CD4-positive, alpha-beta memory T cell (primary cell): ENCODE measurements around the gene PPP1R1B. TPM values are rescaled to one million over a fixed set of nuclear protein-coding genes. Genes with fewer than 3 reads are reported as not detected.

Source experiments
- CTCF ChIA-PET: fragments of 350-600 bp; sonication (Branson Sonifier 250); formaldehyde crosslinking; loops from one replicate; lab custom pipeline; 2021; ENCODE audit warnings: inconsistent platforms; ENCODE audit not compliant: partially characterized antibody; lab: Charles Lee
- POLR2A ChIA-PET: fragments of 350-600 bp; sonication (Branson Sonifier 250); formaldehyde crosslinking; loops from one replicate; lab custom pipeline; 2021; ENCODE audit not compliant: partially characterized antibody; lab: Charles Lee
- DNase-seq, 5 donors: peaks; one replicate each; pipeline versions ENCODE4 v3.0.0 to v3.0.0-alpha.2; 2020 to 2022; ENCODE audit warnings: mixed read lengths in 1 of 5
- H3K27ac ChIP-seq: one replicate; pipeline ENCODE4 v1.7.0; 2013; ENCODE audit warnings: low read depth, low read length
- H3K27me3 ChIP-seq: 2 replicates; pipeline ENCODE4 v1.7.0; 2013; ENCODE audit warnings: mild to moderate bottlenecking, low read length, moderate library complexity; ENCODE audit not compliant: insufficient read depth
- H3K36me3 ChIP-seq: 2 replicates; pipeline ENCODE4 v1.7.0; 2013; ENCODE audit warnings: mild to moderate bottlenecking, low read length, moderate library complexity; ENCODE audit not compliant: insufficient read depth
- H3K4me1 ChIP-seq: 2 replicates; pipeline ENCODE4 v1.7.0; 2013; ENCODE audit warnings: mild to moderate bottlenecking, low read length, moderate library complexity; ENCODE audit not compliant: insufficient read depth
- H3K4me3 ChIP-seq, 2 donors: one replicate each; pipeline ENCODE4 v1.7.0; 2013; ENCODE audit warnings: low read length in 2 of 2, mild to moderate bottlenecking in 1 of 2
- H3K9me3 ChIP-seq, 2 donors: one replicate each; pipeline ENCODE4 v1.7.0; 2013; ENCODE audit warnings: low read length in 2 of 2, control low read depth in 1 of 2; ENCODE audit not compliant: control insufficient read depth in 1 of 2
- H3K27ac Mint-ChIP-seq, 7 donors: one replicate each; pipeline ENCODE4 v1.8.0; 2020 to 2021; ENCODE audit warnings: mixed read lengths in 7 of 7, mild to moderate bottlenecking in 6 of 7, inconsistent platforms in 3 of 7, moderate library complexity in 3 of 7
- H3K27me3 Mint-ChIP-seq, 2 donors: one replicate each; pipeline ENCODE4 v1.8.0; 2020 to 2021; ENCODE audit warnings: mixed read lengths in 2 of 2
- H3K36me3 Mint-ChIP-seq, 2 donors: one replicate each; pipeline ENCODE4 v1.8.0; 2020 to 2021; ENCODE audit warnings: mixed read lengths in 2 of 2, inconsistent platforms in 1 of 2, mild to moderate bottlenecking in 1 of 2
- H3K4me1 Mint-ChIP-seq, 4 donors: one replicate each; pipeline ENCODE4 v1.8.0; 2020 to 2021; ENCODE audit warnings: mixed read lengths in 4 of 4, mild to moderate bottlenecking in 1 of 4
- H3K4me3 Mint-ChIP-seq, 8 donors: one replicate each; pipeline ENCODE4 v1.8.0; 2020 to 2021; ENCODE audit warnings: mixed read lengths in 8 of 8, mild to moderate bottlenecking in 7 of 8, moderate library complexity in 6 of 8, inconsistent platforms in 3 of 8
- H3K9me3 Mint-ChIP-seq, 8 donors: one replicate each; pipeline ENCODE4 v1.8.0; 2020 to 2021; ENCODE audit warnings: mixed read lengths in 8 of 8, mild to moderate bottlenecking in 5 of 8, inconsistent platforms in 3 of 8, moderate library complexity in 1 of 8
- intact Hi-C: fragments of 100-400 bp; cut with micrococcal nuclease; formaldehyde crosslinking; loops from one replicate; pipeline ENCODE4 v1.15.1; 2023
- polyA plus RNA-seq, 2 donors: library from polyadenylated mRNA; unstranded; fragments of 300-500 nt; fragmentation: Illumina TruSeq; gene quantifications; one replicate each; pipeline ENCODE4 v1.2.3, GENCODE V29; 2021
- total RNA-seq, 2 experiments: library from RNA; stranded (reverse); gene quantifications; one replicate each; pipeline ENCODE4 v1.2.3, GENCODE V29; 2021

PPP1R1B gene
- total and polyA plus RNA-seq, 4 experiments from 2014 or later: not detected

DNA sequence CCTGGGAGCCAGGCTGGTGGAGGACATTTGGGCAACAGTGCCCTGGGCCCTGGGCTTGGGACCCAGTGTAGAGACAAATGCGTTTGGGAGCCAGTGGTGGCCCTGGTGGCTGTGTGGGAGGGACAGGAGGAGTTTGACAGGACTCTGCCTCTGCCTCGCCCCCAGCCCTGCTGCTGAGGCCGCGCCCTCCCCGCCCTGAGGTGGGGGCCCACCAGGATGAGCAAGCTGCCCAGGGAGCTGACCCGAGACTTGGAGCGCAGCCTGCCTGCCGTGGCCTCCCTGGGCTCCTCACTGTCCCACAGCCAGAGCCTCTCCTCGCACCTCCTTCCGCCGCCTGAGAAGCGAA, 26.5 kb downstream of the PPP1R1B start:
- Histone ChIP-seq H3K27me3 (no peaks in the 10 kb centered on the region), H3K4me1 (peaks cover 10% of the 10 kb centered on the region), H3K27ac (no peak overlapping the region), H3K9me3 (no peaks in the 10 kb centered on the region), H3K4me3 (no peak overlapping the region), H3K36me3 (peaks cover 19% of the 10 kb centered on the region)
- peaks cover 0 to 4% (median 0%) of the 10 kb centered on the region in 8 donors for H3K9me3 Mint-ChIP-seq
- ChIA-PET POLR2A (interaction anchor here (0.6 to 1.8 kb wide), 7 partner anchors 13 to 566 kb away, joined by 3 to 5 read pairs (median 3); partner anchors contain the start of genes IKZF3, PGAP3 and WIPF2), CTCF (interaction anchor here (0.7 to 7.2 kb wide), 25 partner anchors 9 to 558 kb away, joined by 3 to 102 read pairs (median 5); partner anchors contain the start of genes IKZF3, MIEN1, PGAP3 and PNMT)
- no peaks in the 10 kb centered on the region for H3K27me3 Mint-ChIP-seq
- peaks cover 4 to 35% of the 10 kb centered on the region in 2 donors for H3K36me3 Mint-ChIP-seq
- peak overlapping the region in 1 of 7 donors; percentile 78 for H3K27ac Mint-ChIP-seq
- H3K4me3 Mint-ChIP-seq: no peak overlapping the region
- peaks cover 24 to 58% (median 29%) of the 10 kb centered on the region in 4 donors for H3K4me1 Mint-ChIP-seq
- intact Hi-C loops: no loop called here
- no peak for DNase-seq

DNA sequence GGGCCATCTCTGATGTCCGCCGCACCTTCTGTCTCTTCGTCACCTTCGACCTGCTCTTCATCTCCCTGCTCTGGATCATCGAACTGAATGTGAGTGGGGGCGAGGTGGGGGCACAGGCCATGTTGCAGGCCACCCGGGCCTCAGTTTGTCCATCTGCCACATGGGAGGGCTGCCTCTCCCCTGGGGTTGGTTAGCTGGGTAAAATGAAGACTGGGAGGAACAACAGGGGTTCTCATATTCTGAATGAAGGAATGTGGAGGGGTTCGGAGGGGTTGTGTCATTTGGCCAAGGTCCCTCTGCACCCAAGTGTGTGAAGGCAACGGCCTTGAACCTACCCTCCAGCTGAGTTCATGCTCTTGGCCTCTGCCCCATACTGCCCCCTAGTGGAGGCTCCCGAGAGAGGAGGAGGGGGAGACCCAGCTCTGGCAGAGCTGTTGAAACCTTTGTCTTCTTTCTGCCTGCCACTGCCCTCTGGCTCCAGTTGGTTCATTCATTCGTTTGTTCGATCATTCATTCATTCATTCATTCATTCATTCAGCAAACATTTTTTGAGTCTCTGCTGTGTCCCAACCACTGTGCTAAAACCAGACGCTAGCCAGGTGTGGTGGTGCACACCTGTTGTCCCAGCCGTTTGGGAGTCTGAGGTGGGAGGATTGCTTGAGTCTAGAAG, 27.0 kb downstream of the PPP1R1B start:
- Histone ChIP-seq H3K27ac (no peak overlapping the region), H3K9me3 (no peaks in the 10 kb centered on the region), H3K27me3 (no peaks in the 10 kb centered on the region), H3K36me3 (peaks cover 24% of the 10 kb centered on the region), H3K4me1 (peaks cover 10% of the 10 kb centered on the region), H3K4me3 (no peak overlapping the region)
- POLR2A ChIA-PET: interaction anchor here (0.6 to 1.8 kb wide), 7 partner anchors 12 to 211 kb away, joined by 3 to 5 read pairs (median 3); partner anchors contain the start of genes IKZF3, MIEN1 and PGAP3
- Mint-ChIP-seq H3K9me3 (peaks cover 0 to 4% (median 0%) of the 10 kb centered on the region in 8 donors), H3K4me3 (no peak overlapping the region), H3K4me1 (peaks cover 24 to 55% (median 27%) of the 10 kb centered on the region in 4 donors), H3K36me3 (peaks cover 4 to 38% of the 10 kb centered on the region in 2 donors), H3K27ac (peak overlapping the region in 3 of 7 donors; percentile 69 to 78 (median 78)), H3K27me3 (no peaks in the 10 kb centered on the region)
- CTCF ChIA-PET: interaction anchor here (0.6 to 7.2 kb wide), 30 partner anchors 8 to 557 kb away, joined by 3 to 102 read pairs (median 4); partner anchors contain the start of genes IKZF3, MIEN1, PGAP3 and PNMT
- intact Hi-C loops: no loop called here
- peak; percentile 65 to 75 (median 73) for DNase-seq

DNA sequence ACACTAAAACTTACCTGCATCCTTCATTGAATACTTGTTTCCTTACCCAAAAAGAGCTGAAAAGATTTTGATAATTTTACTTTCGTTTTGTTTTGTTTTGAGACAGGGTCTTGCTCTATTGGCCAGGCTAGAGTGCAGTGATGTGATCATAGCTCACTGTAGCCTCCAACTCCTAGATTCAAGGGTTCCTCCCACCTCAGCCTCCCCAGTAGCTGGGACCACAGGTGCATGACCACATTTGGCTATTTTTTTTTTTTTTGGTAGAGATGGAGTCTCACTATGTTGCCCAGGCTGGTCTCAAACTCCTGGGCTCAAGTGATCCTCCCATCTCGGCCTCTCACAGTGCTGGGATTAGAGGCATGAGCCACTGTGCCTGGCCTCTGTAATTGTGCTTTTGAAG, 28.4 kb downstream of the PPP1R1B start:
- ChIA-PET CTCF (interaction anchor here (0.7 to 7.2 kb wide), 23 partner anchors 10 to 410 kb away, joined by 3 to 102 read pairs (median 5); partner anchors contain the start of genes IKZF3, MIEN1, PNMT and STARD3), POLR2A (interaction anchor here (1.2 to 1.8 kb wide), 2 partner anchors 15 to 35 kb away, joined by 3 to 5 read pairs; no protein-coding TSS in a partner anchor)
- intact Hi-C loops: no loop called here
- H3K27ac ChIP-seq: no peak overlapping the region
- H3K4me1 Mint-ChIP-seq: peaks cover 18 to 45% (median 23%) of the 10 kb centered on the region in 4 donors
- no peaks in the 10 kb centered on the region for H3K27me3 Mint-ChIP-seq
- H3K27ac Mint-ChIP-seq: peak overlapping the region in 1 of 7 donors; percentile 55
- no peak overlapping the region for H3K4me3 Mint-ChIP-seq
- no peak for DNase-seq
- peaks cover under 1 to 39% of the 10 kb centered on the region in 2 donors for H3K36me3 Mint-ChIP-seq
- peaks cover 0 to 4% (median 0%) of the 10 kb centered on the region in 8 donors for H3K9me3 Mint-ChIP-seq
- peaks cover 33% of the 10 kb centered on the region for H3K36me3 ChIP-seq
- no peak overlapping the region for H3K4me3 ChIP-seq
- H3K9me3 ChIP-seq: no peaks in the 10 kb centered on the region
- H3K27me3 ChIP-seq: no peaks in the 10 kb centered on the region
- H3K4me1 ChIP-seq: peaks cover 10% of the 10 kb centered on the region

DNA sequence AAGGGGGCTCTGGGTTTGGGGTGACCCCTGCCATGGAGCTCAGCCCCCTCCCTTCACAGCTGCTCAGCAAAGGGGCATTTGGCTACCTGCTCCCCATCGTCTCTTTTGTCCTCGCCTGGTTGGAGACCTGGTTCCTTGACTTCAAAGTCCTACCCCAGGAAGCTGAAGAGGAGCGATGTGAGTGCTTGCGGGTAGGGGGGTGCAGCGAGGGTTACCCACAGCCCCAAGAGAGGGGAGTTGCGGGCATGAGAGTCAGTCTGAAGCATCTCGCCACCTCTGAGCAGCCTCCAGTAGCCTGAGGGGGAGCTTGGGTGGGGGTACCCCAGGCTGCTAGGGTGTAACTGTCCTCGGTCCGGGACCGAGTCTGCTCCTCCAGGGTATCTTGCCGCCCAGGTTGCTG, 31.6 kb downstream of the PPP1R1B start:
- POLR2A ChIA-PET: no interaction called here
- H3K36me3 Mint-ChIP-seq: peaks cover 8 to 53% of the 10 kb centered on the region in 2 donors
- peaks cover 55% of the 10 kb centered on the region for H3K36me3 ChIP-seq
- no peak overlapping the region for H3K4me3 ChIP-seq
- H3K4me1 Mint-ChIP-seq: peaks cover 4 to 23% (median 7%) of the 10 kb centered on the region in 4 donors
- H3K27me3 Mint-ChIP-seq: no peaks in the 10 kb centered on the region
- no peak for DNase-seq
- H3K4me1 ChIP-seq: peaks cover 5% of the 10 kb centered on the region
- no peak overlapping the region for H3K27ac ChIP-seq
- H3K9me3 Mint-ChIP-seq: no peaks in the 10 kb centered on the region
- no peak overlapping the region for H3K27ac Mint-ChIP-seq
- H3K9me3 ChIP-seq: no peaks in the 10 kb centered on the region
- H3K27me3 ChIP-seq: no peaks in the 10 kb centered on the region
- H3K4me3 Mint-ChIP-seq: no peak overlapping the region
- intact Hi-C loops: no loop called here
- CTCF ChIA-PET: no interaction called here

DNA sequence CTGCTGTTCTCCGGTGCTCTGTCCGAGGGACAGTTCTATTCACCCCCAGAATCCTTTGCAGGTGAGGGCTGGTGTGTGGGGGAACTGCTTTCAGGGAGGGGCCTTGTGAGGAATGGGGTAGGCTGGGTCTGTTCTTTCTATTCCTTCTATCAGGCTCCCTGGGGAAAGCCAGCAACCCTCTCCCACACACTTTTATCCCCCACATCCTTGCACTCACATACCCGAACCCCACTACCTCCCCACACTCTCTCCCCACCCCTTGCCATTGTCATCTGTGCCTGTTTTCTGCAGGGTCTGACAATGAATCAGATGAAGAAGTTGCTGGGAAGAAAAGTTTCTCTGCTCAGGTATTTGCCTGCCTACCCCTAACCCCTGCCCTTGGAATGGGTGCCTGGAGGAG, 32.0 kb downstream of the PPP1R1B start:
- Histone ChIP-seq H3K27me3 (no peaks in the 10 kb centered on the region), H3K9me3 (no peaks in the 10 kb centered on the region), H3K4me3 (no peak overlapping the region), H3K4me1 (peaks cover under 1% of the 10 kb centered on the region), H3K36me3 (peaks cover 55% of the 10 kb centered on the region), H3K27ac (no peak overlapping the region)
- Mint-ChIP-seq H3K4me3 (no peak overlapping the region), H3K27ac (peak overlapping the region in 1 of 7 donors; percentile 48), H3K27me3 (no peaks in the 10 kb centered on the region), H3K36me3 (peaks cover 8 to 51% of the 10 kb centered on the region in 2 donors), H3K4me1 (peaks cover 3 to 19% (median 5%) of the 10 kb centered on the region in 4 donors), H3K9me3 (no peaks in the 10 kb centered on the region)
- intact Hi-C loops: no loop called here
- no peak for DNase-seq
- CTCF ChIA-PET: no interaction called here
- POLR2A ChIA-PET: no interaction called here

DNA sequence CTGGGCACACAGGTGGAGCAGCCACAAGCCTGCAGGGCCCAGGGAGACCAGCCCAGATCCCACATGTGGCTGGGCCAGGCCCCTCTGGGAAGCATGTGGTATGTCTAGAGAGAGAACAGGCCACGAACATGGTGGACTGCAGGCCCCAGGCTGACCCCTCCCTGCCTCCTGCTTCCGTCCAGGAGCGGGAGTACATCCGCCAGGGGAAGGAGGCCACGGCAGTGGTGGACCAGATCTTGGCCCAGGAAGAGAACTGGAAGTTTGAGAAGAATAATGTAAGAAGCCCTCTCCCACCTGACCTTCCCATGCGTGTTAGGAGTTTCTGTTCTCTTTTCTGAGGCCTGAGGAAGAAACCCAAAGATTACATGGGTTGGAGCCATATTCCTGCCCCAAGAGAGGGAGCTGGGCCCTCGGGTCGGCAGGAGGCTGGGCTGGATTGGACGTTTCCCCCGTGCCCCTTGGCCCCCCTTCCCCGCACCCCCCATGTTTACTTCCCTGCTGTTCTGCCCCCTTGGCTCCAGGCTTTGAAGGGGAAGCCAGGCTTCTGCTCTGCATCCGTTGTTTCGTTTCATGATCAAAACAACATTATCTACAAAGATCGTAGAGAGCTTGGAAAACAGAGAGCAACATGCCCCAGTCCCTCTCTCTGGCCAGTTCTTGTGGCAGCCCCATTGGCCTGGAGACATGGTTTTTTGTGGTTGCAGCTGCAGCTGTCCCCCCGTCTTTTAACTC, 32.7 kb downstream of the PPP1R1B start:
- CTCF ChIA-PET: interaction anchor here (1.1 to 1.6 kb wide), 2 partner anchors 9 to 36 kb away, joined by 3 to 8 read pairs; partner anchors contain the start of gene PNMT
- Mint-ChIP-seq H3K9me3 (no peaks in the 10 kb centered on the region), H3K27ac (peak overlapping the region in 1 of 7 donors; percentile 12), H3K27me3 (no peaks in the 10 kb centered on the region), H3K4me1 (peaks cover 3 to 15% (median 4%) of the 10 kb centered on the region in 4 donors), H3K4me3 (no peak overlapping the region), H3K36me3 (peaks cover 8 to 50% of the 10 kb centered on the region in 2 donors)
- Histone ChIP-seq H3K27me3 (no peaks in the 10 kb centered on the region), H3K9me3 (no peaks in the 10 kb centered on the region), H3K36me3 (peaks cover 55% of the 10 kb centered on the region), H3K4me1 (no peaks in the 10 kb centered on the region), H3K4me3 (no peak overlapping the region), H3K27ac (no peak overlapping the region)
- intact Hi-C loops: no loop called here
- no peak for DNase-seq
- POLR2A ChIA-PET: no interaction called here

DNA sequence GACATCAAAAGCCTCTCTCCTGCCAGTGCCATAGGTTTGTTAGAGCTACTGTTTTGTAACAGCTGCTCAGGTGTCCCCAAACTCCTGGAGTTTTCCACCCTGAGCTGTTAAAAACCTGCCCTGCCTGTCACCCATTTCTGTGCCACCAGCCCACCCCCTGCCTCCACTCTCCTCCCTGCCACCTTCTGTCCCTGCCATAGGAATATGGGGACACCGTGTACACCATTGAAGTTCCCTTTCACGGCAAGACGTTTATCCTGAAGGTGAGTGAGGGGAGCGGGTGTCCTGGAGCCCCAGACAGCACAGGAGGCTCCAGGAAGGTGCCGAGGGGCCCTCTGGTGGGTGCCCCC, 33.2 kb downstream of the PPP1R1B start:
- ChIA-PET POLR2A (no interaction called here), CTCF (interaction anchor here (1.1 to 1.6 kb wide), 2 partner anchors 9 to 36 kb away, joined by 3 to 8 read pairs; partner anchors contain the start of gene PNMT)
- H3K27ac Mint-ChIP-seq: no peak overlapping the region
- DNase-seq: no peak
- H3K27me3 Mint-ChIP-seq: no peaks in the 10 kb centered on the region
- H3K4me3 ChIP-seq: no peak overlapping the region
- no peaks in the 10 kb centered on the region for H3K27me3 ChIP-seq
- H3K9me3 ChIP-seq: no peaks in the 10 kb centered on the region
- intact Hi-C loops: no loop called here
- H3K4me1 Mint-ChIP-seq: peaks cover 1 to 10% (median 4%) of the 10 kb centered on the region in 4 donors
- H3K9me3 Mint-ChIP-seq: no peaks in the 10 kb centered on the region
- H3K27ac ChIP-seq: no peak overlapping the region
- no peaks in the 10 kb centered on the region for H3K4me1 ChIP-seq
- H3K4me3 Mint-ChIP-seq: no peak overlapping the region
- peaks cover 55% of the 10 kb centered on the region for H3K36me3 ChIP-seq
- H3K36me3 Mint-ChIP-seq: peaks cover 8 to 49% of the 10 kb centered on the region in 2 donors
